Fibroblast of villous mesenchyme (primary cell): Measurements from ENCODE around the gene ASB18. TPM values are rescaled to one million over a fixed set of nuclear protein-coding genes. Genes with fewer than 3 reads are reported as not detected.

Experiments used
- DNase-seq: peaks from one replicate; pipeline ENCODE4 v3.0.0-alpha.2; 2010; ENCODE audit warnings: low read depth
- H3K4me3 ChIP-seq: 2 replicates; pipeline ENCODE4 v1.5.1; 2011; ENCODE audit warnings: low read depth, mild to moderate bottlenecking, low read length
- small RNA-seq: library from RNA; depleted of rRNA; stranded (forward); fragments of <200 nt; gene quantifications from one replicate; pipeline ENCODE3, GENCODE V24; 2012
- total RNA-seq: library from RNA; depleted of rRNA; stranded (reverse); fragments of >200 nt; gene quantifications from 2 replicates; pipeline ENCODE4 v1.2.3, GENCODE V29; 2012
- TF ChIP-seq, protein P1 (sequence below): IDR thresholded peaks from 2 replicates; pipeline ENCODE4 v1.5.1; 2012; ENCODE audit warnings: low read depth, mild to moderate bottlenecking, low read length; ENCODE audit not compliant: insufficient read depth

Gene ASB18
- total RNA-seq, 1 donor = not detected

DNA sequence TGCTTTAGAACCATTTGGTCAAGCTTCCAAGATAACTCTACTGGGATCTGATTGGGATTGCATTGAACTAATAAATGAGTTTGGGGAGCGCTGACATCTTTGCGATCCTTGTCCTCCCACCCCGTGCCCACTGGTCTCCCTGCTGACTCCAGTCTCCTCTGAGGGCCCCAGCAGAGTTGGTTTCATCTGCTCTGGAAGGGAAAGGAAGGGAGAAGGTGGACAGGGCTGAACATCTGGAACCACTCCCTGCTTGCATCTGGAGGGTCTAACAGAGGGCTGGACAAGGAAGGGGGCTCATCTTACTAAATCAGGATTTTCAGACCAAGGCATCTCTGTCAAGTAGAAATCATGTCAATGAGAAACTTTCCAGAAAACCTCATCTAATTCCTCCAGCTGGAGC is 108.8 kb downstream of the ASB18 start:
- no peak overlapping the region for H3K4me3 ChIP-seq
- TF ChIP-seq, protein P1, sequence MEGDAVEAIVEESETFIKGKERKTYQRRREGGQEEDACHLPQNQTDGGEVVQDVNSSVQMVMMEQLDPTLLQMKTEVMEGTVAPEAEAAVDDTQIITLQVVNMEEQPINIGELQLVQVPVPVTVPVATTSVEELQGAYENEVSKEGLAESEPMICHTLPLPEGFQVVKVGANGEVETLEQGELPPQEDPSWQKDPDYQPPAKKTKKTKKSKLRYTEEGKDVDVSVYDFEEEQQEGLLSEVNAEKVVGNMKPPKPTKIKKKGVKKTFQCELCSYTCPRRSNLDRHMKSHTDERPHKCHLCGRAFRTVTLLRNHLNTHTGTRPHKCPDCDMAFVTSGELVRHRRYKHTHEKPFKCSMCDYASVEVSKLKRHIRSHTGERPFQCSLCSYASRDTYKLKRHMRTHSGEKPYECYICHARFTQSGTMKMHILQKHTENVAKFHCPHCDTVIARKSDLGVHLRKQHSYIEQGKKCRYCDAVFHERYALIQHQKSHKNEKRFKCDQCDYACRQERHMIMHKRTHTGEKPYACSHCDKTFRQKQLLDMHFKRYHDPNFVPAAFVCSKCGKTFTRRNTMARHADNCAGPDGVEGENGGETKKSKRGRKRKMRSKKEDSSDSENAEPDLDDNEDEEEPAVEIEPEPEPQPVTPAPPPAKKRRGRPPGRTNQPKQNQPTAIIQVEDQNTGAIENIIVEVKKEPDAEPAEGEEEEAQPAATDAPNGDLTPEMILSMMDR = no peak
- DNase-seq = no peak

DNA sequence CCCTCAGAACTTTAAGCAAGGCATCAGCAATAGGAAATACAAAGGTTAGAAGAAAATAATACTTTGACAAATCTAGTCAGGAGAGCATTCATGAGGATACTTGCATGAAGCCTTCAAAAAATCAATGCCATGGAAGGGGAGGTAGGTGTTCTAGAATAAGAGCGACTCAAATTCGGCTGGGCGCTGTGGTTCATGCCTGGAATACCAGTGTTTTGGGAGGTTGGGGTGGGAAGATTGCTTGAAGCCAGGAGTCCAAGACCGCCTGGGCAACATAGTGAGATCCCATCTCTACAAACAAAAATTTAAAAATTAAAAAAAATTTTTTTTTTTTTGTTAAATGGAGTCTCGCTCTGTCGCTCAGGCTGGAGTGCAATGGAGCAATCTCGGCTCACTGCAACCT is 117.8 kb downstream of the ASB18 start:
- TF ChIP-seq, protein P1 = no peak
- H3K4me3 ChIP-seq = no peak overlapping the region
- no peak for DNase-seq

DNA sequence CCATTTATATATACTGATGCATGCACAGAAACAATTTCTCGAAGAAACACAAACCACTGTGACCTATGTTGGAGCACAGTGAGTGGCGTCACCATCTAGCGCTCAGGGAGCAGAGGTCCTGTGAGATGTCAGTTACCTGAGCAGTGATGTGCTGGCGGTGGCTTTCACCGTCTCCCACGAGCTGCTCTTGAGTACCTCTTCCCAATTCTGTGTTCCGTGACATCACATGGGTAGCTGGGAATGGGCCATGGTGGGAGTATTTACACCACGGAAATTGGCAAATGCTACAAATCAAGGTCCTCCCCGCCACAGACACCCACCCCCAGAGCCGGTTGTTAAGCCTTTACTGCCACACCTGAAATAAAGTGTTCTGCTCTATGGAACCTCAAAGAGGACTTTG is 120.4 kb downstream of the ASB18 start:
- TF ChIP-seq, protein P1 = no peak
- no peak overlapping the region for H3K4me3 ChIP-seq
- no peak for DNase-seq

Small RNA genes within 50 kb of the gene (small RNA-seq; reads per million reads assigned to genes)
- gene RF00019 (not detected), gene RNU1-31P (not detected)

Other genes starting within 250 kb of the ASB18 start
- 1.6 TPM in 1 of 2 replicates, not detected in the other for gene GBX2, start 96.0 kb downstream of the ASB18 start, total RNA-seq